NCI-H2081 (cell line): ENCODE results near the gene EXOSC10.
"Not testable (repeated sequence)": the region's sequence is repeated elsewhere in the genome, so short reads cannot be mapped to it uniquely, and the experiment has no call there.

ENCODE experiments used
- DNase-seq, 2 experiments: peaks; one replicate each; lab custom pipeline; 2025; lab: John Stamatoyannopoulos, UW

EXOSC10 gene

GRCh38 chr1:11109047-11109760, 9.5 kb upstream of the EXOSC10 start:
- DNase-seq: no peak

- DNase-seq: no peak
Measured at GRCh38 chr1:11107599-11107998, 7.9 kb upstream of the EXOSC10 start.

GRCh38 chr1:11105586-11105985, 5.9 kb upstream of the EXOSC10 start:
- DNase-seq: no peak

- no peak for DNase-seq
Measured at GRCh38 chr1:11101347-11101746, 1.7 kb upstream of the EXOSC10 start.

GRCh38 chr1:11100806-11101205, 1.1 kb upstream of the EXOSC10 start:
- not testable (repeated sequence) for DNase-seq

- no peak for DNase-seq
Measured at GRCh38 chr1:11100149-11100493, 452 bp upstream of the EXOSC10 start.

GRCh38 chr1:11098931-11099309, 749 bp downstream of the EXOSC10 start:
- DNase-seq: no peak

- DNase-seq: not testable (repeated sequence)
Measured at GRCh38 chr1:11083784-11084183, 15.9 kb downstream of the EXOSC10 start.

- no peak for DNase-seq
Measured at GRCh38 chr1:11080931-11081330, 18.7 kb downstream of the EXOSC10 start.

GRCh38 chr1:11078631-11079030, 21.0 kb downstream of the EXOSC10 start:
- DNase-seq: no peak

GRCh38 chr1:11073398-11073797, 26.3 kb downstream of the EXOSC10 start:
- not testable (repeated sequence) for DNase-seq

- peak; percentile 65 to 87 for DNase-seq
Measured at GRCh38 chr1:11072216-11072917, 27.3 kb downstream of the EXOSC10 start.

GRCh38 chr1:11071463-11072215, 28.0 kb downstream of the EXOSC10 start:
- peak; percentile 72 to 94 for DNase-seq

GRCh38 chr1:11070876-11071275, 28.8 kb downstream of the EXOSC10 start:
- no peak for DNase-seq

GRCh38 chr1:11068600-11069473, 30.8 kb downstream of the EXOSC10 start:
- DNase-seq: no peak

GRCh38 chr1:11067716-11068599, 31.7 kb downstream of the EXOSC10 start:
- DNase-seq: peak; percentile 16 to 25

- DNase-seq: no peak
Measured at GRCh38 chr1:11065796-11066195, 33.9 kb downstream of the EXOSC10 start.

- no peak for DNase-seq
Measured at GRCh38 chr1:11064942-11065341, 34.7 kb downstream of the EXOSC10 start.

GRCh38 chr1:11063937-11064537, 35.6 kb downstream of the EXOSC10 start:
- not testable (repeated sequence) for DNase-seq

- DNase-seq: peak in 1 of 2 experiments; percentile 51
Measured at GRCh38 chr1:11062965-11063401, 36.7 kb downstream of the EXOSC10 start.
